IMR-90 (cell line): ENCODE data around the gene TCHP. TPM values are rescaled to one million over a fixed set of nuclear protein-coding genes. Genes with fewer than 3 reads are reported as not detected.
"Not testable (repeated sequence)": the region's sequence is repeated elsewhere in the genome, so short reads cannot be mapped to it uniquely, and the experiment has no call there.

ENCODE experiments used
- ATAC-seq: fragments of 200-7000 bp; cut with Tn5 transposase; 2 replicates; pipeline ENCODE4 v1.9.1; 2020; ENCODE audit warnings: low read depth, mild to moderate bottlenecking, moderate library complexity
- BruUV-seq: library from RNA; stranded (reverse); fragments of 400-500 nt; replicated peaks from 2 replicates; lab custom pipeline; 2021; lab: Mats Ljungman, UMichigan
- CTCF ChIA-PET: fragments of 300-600 bp; formaldehyde crosslinking; extraction: SDS; loops from one replicate; lab custom pipeline; 2021; ENCODE audit warnings: antibody characterized with exemption; lab: Yijun Ruan, JAX
- POLR2A ChIA-PET: fragments of 300-600 bp; sonication (Branson Sonifier 250); formaldehyde crosslinking; loops from one replicate; lab custom pipeline; 2022; ENCODE audit warnings: antibody characterized with exemption; ENCODE audit not compliant: unreplicated experiment; lab: Charles Lee
- DNase-seq: peaks from one replicate; pipeline ENCODE4 v3.0.0; 2013
- H2AFZ ChIP-seq: replicated peaks from 2 replicates; pipeline ENCODE3; 2013; ENCODE audit warnings: low read length, mild to moderate bottlenecking; ENCODE audit not compliant: poor library complexity
- H2AK5ac ChIP-seq: 2 replicates; pipeline ENCODE4 v1.6.1; 2013; ENCODE audit warnings: low read depth, low read length, inconsistent platforms
- H2AK9ac ChIP-seq: replicated peaks from 2 replicates; pipeline ENCODE3; 2013; ENCODE audit warnings: mild to moderate bottlenecking, low read depth, low read length, moderate library complexity; ENCODE audit not compliant: poor library complexity
- H2BK120ac ChIP-seq: 2 replicates; pipeline ENCODE4 v1.6.1; 2013; ENCODE audit warnings: low read depth, low read length, inconsistent platforms
- H2BK15ac ChIP-seq: 3 replicates; pipeline ENCODE4 v1.6.1; 2013; ENCODE audit warnings: low read depth, low read length, inconsistent platforms
- H2BK20ac ChIP-seq: 2 replicates; pipeline ENCODE4 v1.6.1; 2013; ENCODE audit warnings: low read depth, mild to moderate bottlenecking, inconsistent platforms, low read length, moderate library complexity
- H2BK5ac ChIP-seq: 2 replicates; pipeline ENCODE4 v1.6.1; 2013; ENCODE audit warnings: mild to moderate bottlenecking, low read depth, low read length, inconsistent platforms; ENCODE audit not compliant: poor library complexity, severe bottlenecking
- H3K14ac ChIP-seq: replicated peaks from 2 replicates; pipeline ENCODE4 v1.6.1; 2013; ENCODE audit warnings: low read depth, low read length, inconsistent platforms
- H3K18ac ChIP-seq: 2 replicates; pipeline ENCODE4 v1.6.1; 2013; ENCODE audit warnings: low read depth, low read length, control low read depth
- H3K23ac ChIP-seq: 2 replicates; pipeline ENCODE4 v1.6.1; 2013; ENCODE audit warnings: low read depth, low read length, inconsistent platforms
- H3K27ac ChIP-seq: 2 replicates; pipeline ENCODE4 v1.5.1; 2013; ENCODE audit warnings: mild to moderate bottlenecking, control low read depth, low read length; ENCODE audit not compliant: insufficient read depth
- H3K27me3 ChIP-seq: 2 replicates; pipeline ENCODE4 v1.6.1; 2013; ENCODE audit warnings: low read length; ENCODE audit not compliant: control insufficient read depth, insufficient read depth
- H3K36me3 ChIP-seq: 2 replicates; pipeline ENCODE4 v1.6.1; 2013; ENCODE audit warnings: low read length, mixed read lengths; ENCODE audit not compliant: control insufficient read depth, insufficient read depth
- H3K4ac ChIP-seq: 2 replicates; pipeline ENCODE4 v1.6.1; 2013; ENCODE audit warnings: low read depth, low read length, inconsistent platforms
- H3K4me1 ChIP-seq: 2 replicates; pipeline ENCODE4 v1.6.1; 2013; ENCODE audit warnings: low read length, mixed read lengths; ENCODE audit not compliant: control insufficient read depth, insufficient read depth
- H3K4me2 ChIP-seq: 2 replicates; pipeline ENCODE4 v1.6.1; 2013; ENCODE audit warnings: low read depth, mild to moderate bottlenecking, control low read depth, low read length, moderate library complexity
- H3K4me3 ChIP-seq: 2 replicates; pipeline ENCODE4 v1.5.1; 2013; ENCODE audit warnings: low read depth, mild to moderate bottlenecking, control low read depth, low read length, moderate library complexity; ENCODE audit not compliant: insufficient read depth
- H3K56ac ChIP-seq: 2 replicates; pipeline ENCODE4 v1.6.1; 2013; ENCODE audit warnings: low read length, inconsistent platforms; ENCODE audit not compliant: insufficient read depth; ENCODE audit errors: extremely low read depth
- H3K79me1 ChIP-seq, 2 experiments: 2 replicates each; pipeline ENCODE4 v1.6.1; 2013; ENCODE audit warnings: low read length in 2 of 2, inconsistent platforms in 1 of 2, low read depth in 1 of 2
- H3K9ac ChIP-seq: 2 replicates; pipeline ENCODE4 v1.6.1; 2013; ENCODE audit warnings: low read depth, low read length, control low read depth
- H3K9me1 ChIP-seq: 2 replicates; pipeline ENCODE4 v1.6.1; 2013; ENCODE audit warnings: low read length, inconsistent platforms; ENCODE audit not compliant: insufficient read depth
- H3K9me3 ChIP-seq: 2 replicates; pipeline ENCODE4 v1.6.1; 2013; ENCODE audit warnings: low read length; ENCODE audit not compliant: control insufficient read depth, insufficient read depth
- H4K20me1 ChIP-seq: 2 replicates; pipeline ENCODE4 v1.6.1; 2013; ENCODE audit warnings: low read length, inconsistent platforms; ENCODE audit not compliant: insufficient read depth
- H4K5ac ChIP-seq: 2 replicates; pipeline ENCODE4 v1.6.1; 2013; ENCODE audit warnings: mild to moderate bottlenecking, low read depth, low read length, control low read depth
- H4K8ac ChIP-seq, 2 experiments: 2 replicates each; pipeline ENCODE4 v1.6.1; 2013; ENCODE audit warnings: low read depth in 2 of 2, low read length in 2 of 2, control low read depth in 1 of 2, inconsistent platforms in 1 of 2
- H4K91ac ChIP-seq: 2 replicates; pipeline ENCODE4 v1.6.1; 2013; ENCODE audit warnings: low read depth, low read length, inconsistent platforms; ENCODE audit not compliant: insufficient read depth
- WGBS, 2 experiments: methylation state at CpG; one replicate each; pipeline versions ENCODE4 v1.1.5 to v1.1.7; 2013; ENCODE audit warnings: missing lambda C conversion rate in 2 of 2; ENCODE audit not compliant: insufficient read length in 1 of 2; ENCODE audit errors: extremely low coverage in 2 of 2; 5-methylcytosine and 5-hydroxymethylcytosine counted together
- dilution Hi-C: fragments of 300-500 bp; cut with HindIII; formaldehyde crosslinking; loops from one replicate; pipeline ENCODE4 v1.14.3; 2018; ENCODE audit warnings: low sequenced_read_pairs; ENCODE audit not compliant: unreplicated experiment
- in situ Hi-C: fragments of 300-500 bp; cut with MboI; formaldehyde crosslinking; loops from 3 replicates; pipeline ENCODE4 v1.14.3; 2019; ENCODE audit warnings: low sequenced_read_pairs, inconsistent platforms, mixed read lengths
- intact Hi-C: fragments of 100-400 bp; cut with micrococcal nuclease; formaldehyde crosslinking; loops from 2 replicates; pipeline ENCODE4 v1.10.0; 2022
- polyA plus RNA-seq, 3 experiments: library from polyadenylated mRNA; depleted of rRNA; stranded (reverse); fragments of >200 nt; gene quantifications; 2 replicates each; pipeline ENCODE4 v1.2.3, GENCODE V29; 2012; ENCODE audit warnings: low replicate concordance in 1 of 3
- total RNA-seq: library from RNA; depleted of rRNA; stranded (reverse); fragments of >200 nt; gene quantifications from 2 replicates; pipeline ENCODE4 v1.2.3, GENCODE V29; 2012

TCHP gene
- total and polyA plus RNA-seq, 2 of the 4 experiments (the other 2 are of a cell fraction) = 6.1 to 13.4 TPM

DNA sequence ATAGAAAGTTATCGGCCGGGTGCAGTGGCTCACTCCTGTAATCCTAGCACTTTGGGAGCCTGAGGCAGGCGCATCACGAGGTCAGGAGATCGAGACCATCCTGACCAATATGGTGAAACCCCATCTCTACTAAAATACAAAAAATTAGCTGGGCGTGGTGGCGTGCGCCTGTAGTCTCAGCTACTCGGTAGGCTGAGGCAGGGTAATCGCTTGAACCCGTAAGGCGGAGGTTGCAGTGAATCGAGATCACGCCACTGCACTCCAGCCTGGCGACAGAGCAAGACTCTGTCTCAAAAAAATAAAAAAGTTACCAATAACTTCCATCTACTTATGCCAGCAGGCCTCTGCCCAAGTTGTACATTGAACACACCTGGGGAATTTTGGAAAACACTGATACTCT, 729 bp upstream of the TCHP start:
- H2BK20ac ChIP-seq, H3K14ac ChIP-seq, BruUV-seq, dilution Hi-C loops, H3K9me3 ChIP-seq, H2AK9ac ChIP-seq, H4K20me1 ChIP-seq, H3K36me3 ChIP-seq, POLR2A ChIA-PET, in situ Hi-C loops, H3K4me2 ChIP-seq, CTCF ChIA-PET, H3K9me1 ChIP-seq, H3K27ac ChIP-seq, H3K4me3 ChIP-seq, H3K56ac ChIP-seq, H2BK5ac ChIP-seq, H3K18ac ChIP-seq, H3K27me3 ChIP-seq, H4K91ac ChIP-seq, H3K4me1 ChIP-seq, intact Hi-C loops, DNase-seq, ATAC-seq: not testable (repeated sequence)
- 0 out of 2 replicates have a peak overlapping the region, but pooled peaks have one; percentile 33 for H2AK5ac ChIP-seq
- H2BK120ac ChIP-seq = peak overlapping the region; percentile 98; the same call in 1 of the 2 replicates
- WGBS, 2 experiments = 99% methylated on average over 10 of the region's 15 CpGs; no CpG with 5 or more reads in 1 of the 2 experiments
- H2AFZ ChIP-seq = peak overlapping the region; percentile 97
- H2BK15ac ChIP-seq = peak overlapping the region; percentile 94; the same call in 1 of the 3 replicates
- 0 out of 2 replicates have a peak overlapping the region, but pooled peaks have one; percentile 11 for H4K5ac ChIP-seq
- peaks cover 17 to 47% of the 10 kb centered on the region in 2 experiments for H3K79me1 ChIP-seq
- H3K4ac ChIP-seq = peak overlapping the region; percentile 98; the same call in 1 of the 2 replicates
- peak overlapping the region; percentile 91; the same call in 1 of the 2 replicates for H3K9ac ChIP-seq
- peak overlapping the region; percentile 88 to 97; a peak in 3 of 4 replicates for H4K8ac ChIP-seq
- H3K23ac ChIP-seq = peak overlapping the region; percentile 99; the same call in 1 of the 2 replicates
